HepG2 (cell line): Measurements from ENCODE around the gene WDR6. TPM values are rescaled to one million over a fixed set of nuclear protein-coding genes. Genes with fewer than 3 reads are reported as not detected.

ENCODE experiments used
- ATAC-seq: fragments of 200-7000 bp; cut with Tn5 transposase; 3 replicates; pipeline ENCODE4 v1.9.1; 2020; ENCODE audit warnings: mild to moderate bottlenecking, moderate library complexity
- BruUV-seq: library from RNA; stranded (reverse); fragments of 400-500 nt; replicated peaks from 2 replicates; lab custom pipeline; 2021; lab: Mats Ljungman, UMichigan
- CTCF ChIA-PET: fragments of 300-600 bp; formaldehyde crosslinking; extraction: SDS; loops from one replicate; lab custom pipeline; 2021; ENCODE audit warnings: low total read pairs, inconsistent platforms, low intra/inter-chr PET ratio; lab: Yijun Ruan, JAX
- POLR2A ChIA-PET: fragments of 350-600 bp; sonication (Branson Sonifier 250); formaldehyde crosslinking; loops from one replicate; lab custom pipeline; 2020; ENCODE audit warnings: antibody characterized with exemption, inconsistent platforms; lab: Yijun Ruan, JAX
- DNase-seq: peaks from one replicate; pipeline ENCODE4 v3.0.0-alpha.2; 2015; ENCODE audit warnings: low spot score
- FAIRE-seq: peaks from 3 replicates; lab custom pipeline; 2011; peaks lifted over from hg19 to GRCh38; lab: Jason Lieb, UNC
- H2AFZ ChIP-seq: one replicate; pipeline ENCODE4 v1.6.1; 2011; ENCODE audit warnings: low read length, inconsistent platforms
- H3K27ac ChIP-seq: fragments of 300-600 bp; 3 replicates; pipeline ENCODE4 v1.8.0; 2011; ENCODE audit warnings: mixed run types, mild to moderate bottlenecking, mixed read lengths, low read length, inconsistent platforms; ENCODE audit not compliant: insufficient read depth; ENCODE audit errors: extremely low read length
- H3K27me3 ChIP-seq, 2 experiments: fragments of 200-600 bp in 1 of 2; 2 replicates in 1 of 2; 3 replicates in 1 of 2; pipeline versions ENCODE4 v1.6.0 to v1.8.0; 2011; ENCODE audit warnings: low read length in 2 of 2, mild to moderate bottlenecking in 2 of 2, moderate library complexity in 2 of 2, inconsistent platforms in 1 of 2; ENCODE audit not compliant: insufficient read depth in 2 of 2, control insufficient read depth in 1 of 2
- H3K36me3 ChIP-seq, 2 experiments: fragments of 200-600 bp in 1 of 2; replicated peaks in 1 of 2; 2 replicates in 1 of 2; 3 replicates in 1 of 2; pipeline versions ENCODE4 v1.5.1 to v1.8.0; 2011; ENCODE audit warnings: low read length in 2 of 2, inconsistent platforms in 1 of 2; ENCODE audit not compliant: insufficient read depth in 2 of 2, control insufficient read depth in 1 of 2
- H3K4me1 ChIP-seq: 2 replicates; pipeline ENCODE4 v1.5.1; 2012; ENCODE audit warnings: low read length, inconsistent platforms; ENCODE audit not compliant: insufficient read depth
- H3K4me2 ChIP-seq: 2 replicates; pipeline ENCODE4 v1.6.0; 2011; ENCODE audit warnings: low read depth, low read length, inconsistent platforms
- H3K4me3 ChIP-seq, 3 experiments: fragments of 200-600 bp in 1 of 3; sonication (generic), shearing (Covaris generic) in 1 of 3; replicated peaks in 1 of 3; 2 replicates each; pipeline ENCODE4 v1.5.1; 2011 to 2016; ENCODE audit warnings: low read length in 3 of 3, inconsistent platforms in 2 of 3, low read depth in 2 of 3, mild to moderate bottlenecking in 2 of 3, control low read depth in 1 of 3, mixed read lengths in 1 of 3; ENCODE audit not compliant: insufficient read depth in 1 of 3
- H3K79me2 ChIP-seq: one replicate; pipeline ENCODE4 v1.6.1; 2011; ENCODE audit warnings: low read length, inconsistent platforms; ENCODE audit not compliant: insufficient read depth
- H3K9ac ChIP-seq: 2 replicates; pipeline ENCODE4 v1.6.0; 2011; ENCODE audit warnings: mild to moderate bottlenecking, low read depth, low read length, inconsistent platforms; ENCODE audit not compliant: insufficient read depth
- H3K9me3 ChIP-seq: 2 replicates; pipeline ENCODE4 v1.5.1; 2012; ENCODE audit warnings: mild to moderate bottlenecking, low read length
- H4K20me1 ChIP-seq: 2 replicates; pipeline ENCODE4 v1.6.0; 2011; ENCODE audit warnings: inconsistent platforms, mild to moderate bottlenecking, low read length, moderate library complexity; ENCODE audit not compliant: insufficient read depth
- ARHGAP35 ChIP-seq: sonication (generic); formaldehyde crosslinking; IDR thresholded peaks from 2 replicates; pipeline ENCODE4 v1.9.0; 2022; ENCODE audit warnings: mild to moderate bottlenecking, inconsistent platforms, moderate library complexity, missing genetic modification reagents, borderline replicate concordance
- BRF2 ChIP-seq: sonication (generic); formaldehyde crosslinking; IDR thresholded peaks from 2 replicates; pipeline ENCODE4 v1.8.1; 2022; ENCODE audit warnings: mild to moderate bottlenecking, missing genetic modification reagents
- HNRNPL ChIP-seq: fragments of 200-400 bp; formaldehyde crosslinking; IDR thresholded peaks from 2 replicates; pipeline ENCODE4 v1.6.1; 2017; ENCODE audit warnings: mild to moderate bottlenecking, low read depth, low read length
- KLF9 ChIP-seq: IDR thresholded peaks from 2 replicates; pipeline ENCODE4 v1.6.1; 2016; ENCODE audit warnings: low read depth
- NCOA2 ChIP-seq: sonication (generic); formaldehyde crosslinking; IDR thresholded peaks from 2 replicates; pipeline ENCODE4 v1.8.0; 2022; ENCODE audit warnings: inconsistent platforms
- SALL1 ChIP-seq: sonication (generic); formaldehyde crosslinking; IDR thresholded peaks from 2 replicates; pipeline ENCODE4 v1.8.0; 2022; ENCODE audit warnings: mild to moderate bottlenecking, missing genetic modification reagents
- SAP130 ChIP-seq: IDR thresholded peaks from 2 replicates; pipeline ENCODE4 v1.6.1; 2016; ENCODE audit warnings: low read depth
- SMC3 ChIP-seq: IDR thresholded peaks from 2 replicates; pipeline ENCODE4 v1.6.1; 2011; ENCODE audit warnings: low read length, improper control_type of control experiment
- TCF7L2 ChIP-seq: IDR thresholded peaks from 2 replicates; pipeline ENCODE4 v1.6.1; 2011; ENCODE audit warnings: mild to moderate bottlenecking, low read depth, low read length, moderate library complexity
- THAP7 ChIP-seq: sonication (generic); formaldehyde crosslinking; IDR thresholded peaks from 2 replicates; pipeline ENCODE4 v1.8.1; 2023; ENCODE audit warnings: mild to moderate bottlenecking, missing genetic modification reagents
- XBP1 ChIP-seq: sonication (generic); formaldehyde crosslinking; IDR thresholded peaks from 2 replicates; pipeline ENCODE4 v1.5.0; 2020; ENCODE audit warnings: missing genetic modification reagents
- ZFY ChIP-seq: sonication (generic); formaldehyde crosslinking; IDR thresholded peaks from 2 replicates; pipeline ENCODE4 v1.4.0; 2020; ENCODE audit warnings: missing genetic modification reagents
- ZGPAT ChIP-seq: IDR thresholded peaks from 2 replicates; pipeline ENCODE4 v1.6.1; 2016; ENCODE audit warnings: mild to moderate bottlenecking
- ZNF101 ChIP-seq: sonication (generic); formaldehyde crosslinking; IDR thresholded peaks from 2 replicates; pipeline ENCODE4 v1.4.0; 2020; ENCODE audit warnings: mild to moderate bottlenecking, low read depth, missing genetic modification reagents, borderline replicate concordance
- ZNF124 ChIP-seq: sonication (generic); formaldehyde crosslinking; IDR thresholded peaks from 2 replicates; pipeline ENCODE4 v1.4.0; 2020; ENCODE audit warnings: missing genetic modification reagents
- ZNF350 ChIP-seq: sonication (generic); formaldehyde crosslinking; IDR thresholded peaks from 2 replicates; pipeline ENCODE4 v1.4.0; 2020; ENCODE audit warnings: mild to moderate bottlenecking, low read depth, missing genetic modification reagents, borderline replicate concordance
- ZNF558 ChIP-seq: sonication (generic); formaldehyde crosslinking; IDR thresholded peaks from 2 replicates; pipeline ENCODE4 v1.9.0; 2022; ENCODE audit warnings: mild to moderate bottlenecking, missing genetic modification reagents, borderline replicate concordance
- ZNF580 ChIP-seq: IDR thresholded peaks from 2 replicates; pipeline ENCODE4 v1.6.1; 2016; ENCODE audit warnings: low read depth, borderline replicate concordance
- ZNF619 ChIP-seq: sonication (generic); formaldehyde crosslinking; IDR thresholded peaks from 2 replicates; pipeline ENCODE4 v1.4.0; 2020; ENCODE audit warnings: mild to moderate bottlenecking, missing genetic modification reagents
- ZNF724P ChIP-seq: sonication (generic); formaldehyde crosslinking; IDR thresholded peaks from 2 replicates; pipeline ENCODE4 v1.8.0; 2022; ENCODE audit warnings: missing genetic modification reagents, borderline replicate concordance
- WGBS: methylation state at CpG from one replicate; pipeline ENCODE4 v1.1.6; 2017; ENCODE audit warnings: low lambda C conversion rate; 5-methylcytosine and 5-hydroxymethylcytosine counted together
- in situ Hi-C: cut with HindIII; loops from 2 replicates; pipeline ENCODE4 v1.10.0; 2017; ENCODE audit warnings: low pct_unique_long_range_greater_than_20kb; ENCODE audit not compliant: extremely low pct_ligation_motif_present
- intact Hi-C: fragments of 100-400 bp; cut with micrococcal nuclease; formaldehyde crosslinking; loops from one replicate; pipeline ENCODE4 v1.10.0; 2022; ENCODE audit not compliant: unreplicated experiment
- polyA plus RNA-seq, 8 experiments: library from polyadenylated mRNA; depleted of rRNA in 3 of 8; stranded (reverse) in 7 of 8; unstranded in 1 of 8; fragments of >200 nt; fragmentation: Illumina TruSeq in 4 of 8; extraction: Trizol in 4 of 8; gene quantifications; 2 replicates each; pipeline versions ENCODE4 v1.2.1 to v1.2.3, GENCODE V29; 2011 to 2016; ENCODE audit warnings: low read depth in 4 of 8, missing spikeins in 1 of 8, mixed read lengths in 1 of 8; ENCODE audit not compliant: insufficient read depth in 1 of 8
- total RNA-seq, 5 experiments: library from RNA; depleted of rRNA; stranded (reverse); fragments of >200 nt; fragmentation: Illumina TruSeq; extraction: Trizol; gene quantifications; 2 replicates each; pipeline ENCODE4 v1.2.3, GENCODE V29; 2016; ENCODE audit warnings: low read depth in 1 of 5
- TF ChIP-seq, protein P1 (sequence below): sonication (generic); formaldehyde crosslinking; IDR thresholded peaks from 2 replicates; pipeline ENCODE4 v1.5.0; 2020; ENCODE audit warnings: mild to moderate bottlenecking, missing genetic modification reagents, moderate library complexity

The WDR6 gene
- total and polyA plus RNA-seq, 2 of the 13 experiments (the other 11 are each of a cell fraction or from before 2014, with no cell fraction given): 73.4 to 139 TPM

DNA sequence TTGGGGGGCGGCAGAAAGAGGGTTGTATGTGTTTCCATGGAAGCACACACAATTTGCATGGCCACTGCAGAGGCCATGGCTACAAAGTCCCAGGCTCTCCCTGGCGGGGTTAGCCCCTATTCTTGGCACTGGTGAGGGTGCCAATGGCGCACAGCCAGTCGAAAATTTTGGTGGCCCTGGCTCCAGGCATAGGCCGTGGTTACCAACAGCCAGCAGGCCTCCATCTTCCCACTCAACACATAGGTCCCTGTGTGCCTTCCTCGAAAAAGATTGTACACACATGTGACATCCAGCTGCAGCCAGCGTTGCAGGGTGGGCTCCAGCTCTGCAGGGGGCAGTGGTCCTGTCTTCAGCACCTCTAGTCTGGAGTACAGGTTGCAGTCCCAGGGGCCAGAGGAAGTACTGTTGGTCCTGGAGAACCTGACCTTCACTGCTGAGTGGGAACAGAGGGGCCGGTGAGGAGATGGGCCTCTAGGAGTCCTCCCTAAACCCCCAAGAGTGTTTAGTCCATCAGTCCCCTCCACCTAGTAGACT lies 10.0 kb upstream of the WDR6 start:
- H3K4me3 ChIP-seq: no peak overlapping the region; a peak in 1 of 6 replicates
- ChIA-PET CTCF (interaction anchor here (1.0 kb wide), 1 partner anchor 17 kb away, joined by 3 read pairs; no protein-coding TSS in a partner anchor), POLR2A (interaction anchor here (0.9 to 2.9 kb wide), 4 partner anchors 10 to 135 kb away, joined by 3 to 26 read pairs (median 6); partner anchors contain the start of genes IMPDH2, LAMB2, NDUFAF3 and WDR6)
- H3K79me2 ChIP-seq: no peaks in the 10 kb centered on the region
- intact Hi-C loops: no loop called here
- no peak overlapping the region for H2AFZ ChIP-seq
- H3K36me3 ChIP-seq: no peaks in the 10 kb centered on the region
- no peaks in the 10 kb centered on the region for H3K9me3 ChIP-seq
- DNase-seq (no peak), ATAC-seq (peak; percentile 76), FAIRE-seq (no peak)
- no TSS peak for BruUV-seq
- in situ Hi-C loops: no loop called here
- H3K9ac ChIP-seq: no peak overlapping the region
- no peaks in the 10 kb centered on the region for H3K27me3 ChIP-seq
- 17% methylated on average over 2 of the region's 8 CpGs for whole genome bisulfite sequencing
- peaks cover 53% of the 10 kb centered on the region for H3K4me1 ChIP-seq
- H3K27ac ChIP-seq: no peak overlapping the region
- peak overlapping the region; percentile 59 for H3K4me2 ChIP-seq
- H4K20me1 ChIP-seq: no peaks in the 10 kb centered on the region
- no peak for TF ChIP-seq ZNF101 (CRISPR knock-in tag)
- TF ChIP-seq XBP1 (CRISPR knock-in tag): no peak
- TF ChIP-seq THAP7: no peak
- TF ChIP-seq ZNF619: no peak
- TF ChIP-seq SAP130: peak; percentile 30; the same call in 1 of the 2 replicates
- TF ChIP-seq ZGPAT (CRISPR knock-in tag): no peak
- TF ChIP-seq KLF9: no peak
- TF ChIP-seq ZFY: peak; percentile 21; the same call in 1 of the 2 replicates
- no peak for TF ChIP-seq ZNF724P (CRISPR knock-in tag)
- TF ChIP-seq ZNF580 (CRISPR knock-in tag): no peak
- TF ChIP-seq, protein P1, sequence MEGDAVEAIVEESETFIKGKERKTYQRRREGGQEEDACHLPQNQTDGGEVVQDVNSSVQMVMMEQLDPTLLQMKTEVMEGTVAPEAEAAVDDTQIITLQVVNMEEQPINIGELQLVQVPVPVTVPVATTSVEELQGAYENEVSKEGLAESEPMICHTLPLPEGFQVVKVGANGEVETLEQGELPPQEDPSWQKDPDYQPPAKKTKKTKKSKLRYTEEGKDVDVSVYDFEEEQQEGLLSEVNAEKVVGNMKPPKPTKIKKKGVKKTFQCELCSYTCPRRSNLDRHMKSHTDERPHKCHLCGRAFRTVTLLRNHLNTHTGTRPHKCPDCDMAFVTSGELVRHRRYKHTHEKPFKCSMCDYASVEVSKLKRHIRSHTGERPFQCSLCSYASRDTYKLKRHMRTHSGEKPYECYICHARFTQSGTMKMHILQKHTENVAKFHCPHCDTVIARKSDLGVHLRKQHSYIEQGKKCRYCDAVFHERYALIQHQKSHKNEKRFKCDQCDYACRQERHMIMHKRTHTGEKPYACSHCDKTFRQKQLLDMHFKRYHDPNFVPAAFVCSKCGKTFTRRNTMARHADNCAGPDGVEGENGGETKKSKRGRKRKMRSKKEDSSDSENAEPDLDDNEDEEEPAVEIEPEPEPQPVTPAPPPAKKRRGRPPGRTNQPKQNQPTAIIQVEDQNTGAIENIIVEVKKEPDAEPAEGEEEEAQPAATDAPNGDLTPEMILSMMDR (CRISPR knock-in tag): peak; percentile 60
- no peak for TF ChIP-seq ZNF124 (CRISPR knock-in tag)
- no peak for TF ChIP-seq SMC3
- no peak for TF ChIP-seq ARHGAP35 (CRISPR knock-in tag)
- TF ChIP-seq HNRNPL: no peak
- no peak for TF ChIP-seq ZNF350 (CRISPR knock-in tag)
- TF ChIP-seq TCF7L2: no peak
- TF ChIP-seq ZNF558 (CRISPR knock-in tag): no peak
- TF ChIP-seq SALL1 (CRISPR knock-in tag): 0 out of 2 replicates have a peak, but pooled peaks have one; percentile 7
- TF ChIP-seq BRF2 (CRISPR knock-in tag): no peak
- no peak for TF ChIP-seq NCOA2 (CRISPR knock-in tag)
